HEK293 (cell line): ENCODE measurements around the gene BTBD7.

Experiments used
- ZNF133 ChIP-seq: fragments of 450-650 bp; formaldehyde crosslinking; IDR thresholded peaks from 2 replicates; pipeline ENCODE4 v1.5.1; 2016; ENCODE audit warnings: missing biosample characterization, missing genetic modification characterization
- ZNF2 ChIP-seq: fragments of 450-650 bp; formaldehyde crosslinking; IDR thresholded peaks from 2 replicates; pipeline ENCODE4 v1.5.1; 2016; ENCODE audit warnings: missing biosample characterization, missing genetic modification characterization
- ZNF335 ChIP-seq: fragments of 450-650 bp; formaldehyde crosslinking; conservative IDR thresholded peaks from 2 replicates; pipeline ENCODE4 v1.5.1; 2016; ENCODE audit warnings: missing biosample characterization, missing genetic modification characterization
- ZNF529 ChIP-seq: fragments of 450-650 bp; formaldehyde crosslinking; IDR thresholded peaks from 2 replicates; pipeline ENCODE4 v1.5.1; 2017; ENCODE audit warnings: missing genetic modification characterization, missing biosample characterization; ENCODE audit not compliant: insufficient replicate concordance
- TF ChIP-seq, protein P1 (sequence below): fragments of 450-650 bp; formaldehyde crosslinking; IDR thresholded peaks from 2 replicates; pipeline ENCODE4 v1.5.1; 2016; ENCODE audit warnings: missing biosample characterization, missing genetic modification characterization
- TF ChIP-seq, protein P2 (sequence below): fragments of 450-650 bp; formaldehyde crosslinking; IDR thresholded peaks from 2 replicates; pipeline ENCODE4 v1.5.1; 2016; ENCODE audit warnings: missing biosample characterization, missing genetic modification characterization
- TF ChIP-seq, protein P3 (sequence below): fragments of 450-650 bp; formaldehyde crosslinking; IDR thresholded peaks from 2 replicates; pipeline ENCODE4 v1.5.1; 2016; ENCODE audit warnings: missing biosample characterization, missing genetic modification characterization, low read depth
- TF ChIP-seq, protein P4 (sequence below): fragments of 450-650 bp; formaldehyde crosslinking; IDR thresholded peaks from 2 replicates; pipeline ENCODE4 v1.5.1; 2016; ENCODE audit warnings: missing biosample characterization, missing genetic modification characterization

DNA sequence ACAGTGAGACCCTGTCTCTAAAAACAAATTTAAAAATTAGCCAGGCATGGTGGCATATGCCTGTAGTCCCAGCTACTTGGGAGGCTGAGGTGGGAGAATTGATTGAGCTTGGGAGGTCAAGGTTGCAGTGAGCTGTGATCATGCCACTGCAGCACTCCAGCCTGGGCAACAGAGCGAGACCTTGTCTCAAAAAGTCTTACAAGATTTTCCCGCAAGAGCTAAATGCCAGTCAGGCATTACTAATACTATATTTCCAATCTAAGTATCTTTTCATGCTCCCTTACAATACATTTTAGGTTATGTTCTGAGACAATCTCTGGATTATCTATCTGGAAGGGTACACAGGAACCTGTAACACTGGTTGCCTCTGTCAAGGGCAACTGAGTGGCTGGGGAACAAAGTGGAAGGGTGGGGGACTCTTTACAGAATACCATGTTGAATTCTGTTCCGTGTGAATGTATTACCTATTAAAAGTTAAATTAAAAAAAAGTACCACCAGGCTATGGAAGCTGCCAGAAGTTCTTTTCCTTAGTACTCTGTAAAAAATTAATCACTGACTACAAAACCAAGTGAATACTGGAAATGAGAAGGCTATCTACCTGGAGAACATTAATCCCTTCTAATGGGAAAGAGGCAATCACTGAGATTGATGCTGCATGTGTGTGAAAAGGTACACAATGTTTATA is 56.7 kb downstream of the BTBD7 start:
- TF ChIP-seq, protein P1, sequence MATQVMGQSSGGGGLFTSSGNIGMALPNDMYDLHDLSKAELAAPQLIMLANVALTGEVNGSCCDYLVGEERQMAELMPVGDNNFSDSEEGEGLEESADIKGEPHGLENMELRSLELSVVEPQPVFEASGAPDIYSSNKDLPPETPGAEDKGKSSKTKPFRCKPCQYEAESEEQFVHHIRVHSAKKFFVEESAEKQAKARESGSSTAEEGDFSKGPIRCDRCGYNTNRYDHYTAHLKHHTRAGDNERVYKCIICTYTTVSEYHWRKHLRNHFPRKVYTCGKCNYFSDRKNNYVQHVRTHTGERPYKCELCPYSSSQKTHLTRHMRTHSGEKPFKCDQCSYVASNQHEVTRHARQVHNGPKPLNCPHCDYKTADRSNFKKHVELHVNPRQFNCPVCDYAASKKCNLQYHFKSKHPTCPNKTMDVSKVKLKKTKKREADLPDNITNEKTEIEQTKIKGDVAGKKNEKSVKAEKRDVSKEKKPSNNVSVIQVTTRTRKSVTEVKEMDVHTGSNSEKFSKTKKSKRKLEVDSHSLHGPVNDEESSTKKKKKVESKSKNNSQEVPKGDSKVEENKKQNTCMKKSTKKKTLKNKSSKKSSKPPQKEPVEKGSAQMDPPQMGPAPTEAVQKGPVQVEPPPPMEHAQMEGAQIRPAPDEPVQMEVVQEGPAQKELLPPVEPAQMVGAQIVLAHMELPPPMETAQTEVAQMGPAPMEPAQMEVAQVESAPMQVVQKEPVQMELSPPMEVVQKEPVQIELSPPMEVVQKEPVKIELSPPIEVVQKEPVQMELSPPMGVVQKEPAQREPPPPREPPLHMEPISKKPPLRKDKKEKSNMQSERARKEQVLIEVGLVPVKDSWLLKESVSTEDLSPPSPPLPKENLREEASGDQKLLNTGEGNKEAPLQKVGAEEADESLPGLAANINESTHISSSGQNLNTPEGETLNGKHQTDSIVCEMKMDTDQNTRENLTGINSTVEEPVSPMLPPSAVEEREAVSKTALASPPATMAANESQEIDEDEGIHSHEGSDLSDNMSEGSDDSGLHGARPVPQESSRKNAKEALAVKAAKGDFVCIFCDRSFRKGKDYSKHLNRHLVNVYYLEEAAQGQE (tag by site-specific recombination), result no peak
- TF ChIP-seq, protein P2, sequence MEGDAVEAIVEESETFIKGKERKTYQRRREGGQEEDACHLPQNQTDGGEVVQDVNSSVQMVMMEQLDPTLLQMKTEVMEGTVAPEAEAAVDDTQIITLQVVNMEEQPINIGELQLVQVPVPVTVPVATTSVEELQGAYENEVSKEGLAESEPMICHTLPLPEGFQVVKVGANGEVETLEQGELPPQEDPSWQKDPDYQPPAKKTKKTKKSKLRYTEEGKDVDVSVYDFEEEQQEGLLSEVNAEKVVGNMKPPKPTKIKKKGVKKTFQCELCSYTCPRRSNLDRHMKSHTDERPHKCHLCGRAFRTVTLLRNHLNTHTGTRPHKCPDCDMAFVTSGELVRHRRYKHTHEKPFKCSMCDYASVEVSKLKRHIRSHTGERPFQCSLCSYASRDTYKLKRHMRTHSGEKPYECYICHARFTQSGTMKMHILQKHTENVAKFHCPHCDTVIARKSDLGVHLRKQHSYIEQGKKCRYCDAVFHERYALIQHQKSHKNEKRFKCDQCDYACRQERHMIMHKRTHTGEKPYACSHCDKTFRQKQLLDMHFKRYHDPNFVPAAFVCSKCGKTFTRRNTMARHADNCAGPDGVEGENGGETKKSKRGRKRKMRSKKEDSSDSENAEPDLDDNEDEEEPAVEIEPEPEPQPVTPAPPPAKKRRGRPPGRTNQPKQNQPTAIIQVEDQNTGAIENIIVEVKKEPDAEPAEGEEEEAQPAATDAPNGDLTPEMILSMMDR (tag by site-specific recombination), result no peak
- TF ChIP-seq ZNF2, result no peak
- no peak for TF ChIP-seq ZNF529 (tag by site-specific recombination)
- no peak for TF ChIP-seq ZNF335 (tag by site-specific recombination)
- TF ChIP-seq ZNF133 (tag by site-specific recombination), result no peak
- TF ChIP-seq, protein P3, sequence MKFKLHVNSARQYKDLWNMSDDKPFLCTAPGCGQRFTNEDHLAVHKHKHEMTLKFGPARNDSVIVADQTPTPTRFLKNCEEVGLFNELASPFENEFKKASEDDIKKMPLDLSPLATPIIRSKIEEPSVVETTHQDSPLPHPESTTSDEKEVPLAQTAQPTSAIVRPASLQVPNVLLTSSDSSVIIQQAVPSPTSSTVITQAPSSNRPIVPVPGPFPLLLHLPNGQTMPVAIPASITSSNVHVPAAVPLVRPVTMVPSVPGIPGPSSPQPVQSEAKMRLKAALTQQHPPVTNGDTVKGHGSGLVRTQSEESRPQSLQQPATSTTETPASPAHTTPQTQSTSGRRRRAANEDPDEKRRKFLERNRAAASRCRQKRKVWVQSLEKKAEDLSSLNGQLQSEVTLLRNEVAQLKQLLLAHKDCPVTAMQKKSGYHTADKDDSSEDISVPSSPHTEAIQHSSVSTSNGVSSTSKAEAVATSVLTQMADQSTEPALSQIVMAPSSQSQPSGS, result no peak
- TF ChIP-seq, protein P4, sequence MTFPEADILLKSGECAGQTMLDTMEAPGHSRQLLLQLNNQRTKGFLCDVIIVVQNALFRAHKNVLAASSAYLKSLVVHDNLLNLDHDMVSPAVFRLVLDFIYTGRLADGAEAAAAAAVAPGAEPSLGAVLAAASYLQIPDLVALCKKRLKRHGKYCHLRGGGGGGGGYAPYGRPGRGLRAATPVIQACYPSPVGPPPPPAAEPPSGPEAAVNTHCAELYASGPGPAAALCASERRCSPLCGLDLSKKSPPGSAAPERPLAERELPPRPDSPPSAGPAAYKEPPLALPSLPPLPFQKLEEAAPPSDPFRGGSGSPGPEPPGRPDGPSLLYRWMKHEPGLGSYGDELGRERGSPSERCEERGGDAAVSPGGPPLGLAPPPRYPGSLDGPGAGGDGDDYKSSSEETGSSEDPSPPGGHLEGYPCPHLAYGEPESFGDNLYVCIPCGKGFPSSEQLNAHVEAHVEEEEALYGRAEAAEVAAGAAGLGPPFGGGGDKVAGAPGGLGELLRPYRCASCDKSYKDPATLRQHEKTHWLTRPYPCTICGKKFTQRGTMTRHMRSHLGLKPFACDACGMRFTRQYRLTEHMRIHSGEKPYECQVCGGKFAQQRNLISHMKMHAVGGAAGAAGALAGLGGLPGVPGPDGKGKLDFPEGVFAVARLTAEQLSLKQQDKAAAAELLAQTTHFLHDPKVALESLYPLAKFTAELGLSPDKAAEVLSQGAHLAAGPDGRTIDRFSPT (tag by site-specific recombination), result no peak
